H1 (cell line): ENCODE data around the gene OR2T11. TPM values are rescaled to one million over a fixed set of nuclear protein-coding genes. Genes with fewer than 3 reads are reported as not detected.

Experiments
- CTCF ChIA-PET: fragments of 300-600 bp; sonication (Branson Sonifier 250); formaldehyde crosslinking; loops from one replicate; lab custom pipeline; 2021; ENCODE audit not compliant: partially characterized antibody; lab: Charles Lee
- POLR2A ChIA-PET: fragments of 300-600 bp; sonication (Branson Sonifier 250); formaldehyde crosslinking; loops from one replicate; lab custom pipeline; 2021; ENCODE audit warnings: inconsistent platforms; ENCODE audit not compliant: partially characterized antibody; lab: Charles Lee
- DNase-seq, 2 experiments: peaks; one replicate each; pipeline versions ENCODE4 v3.0.0 to v3.0.0-alpha.2; 2010 to 2022; ENCODE audit warnings: low spot score in 2 of 2, low read depth in 1 of 2, mixed read lengths in 1 of 2
- FAIRE-seq: peaks from 2 replicates; lab custom pipeline; 2011; peaks lifted over from hg19 to GRCh38; lab: Jason Lieb, UNC
- H2AFZ ChIP-seq: 2 replicates; pipeline ENCODE4 v1.8.1; 2012; ENCODE audit warnings: low read length, inconsistent platforms
- H2AK5ac ChIP-seq: 2 replicates; pipeline ENCODE4 v1.6.1; 2013; ENCODE audit warnings: low read depth, low read length
- H2BK120ac ChIP-seq: replicated peaks from 2 replicates; pipeline ENCODE3; 2013; ENCODE audit warnings: low read depth, low read length, inconsistent platforms
- H2BK12ac ChIP-seq: 2 replicates; pipeline ENCODE4 v1.6.1; 2013; ENCODE audit warnings: low read depth, low read length
- H2BK15ac ChIP-seq: 2 replicates; pipeline ENCODE4 v1.6.1; 2013; ENCODE audit warnings: low read length
- H2BK20ac ChIP-seq: 2 replicates; pipeline ENCODE4 v1.6.1; 2013; ENCODE audit warnings: low read length
- H2BK5ac ChIP-seq: 2 replicates; pipeline ENCODE4 v1.6.1; 2013; ENCODE audit warnings: low read depth, low read length
- H3K14ac ChIP-seq: 2 replicates; pipeline ENCODE4 v1.6.1; 2013; ENCODE audit warnings: inconsistent platforms; ENCODE audit not compliant: insufficient read length
- H3K18ac ChIP-seq: 2 replicates; pipeline ENCODE4 v1.6.1; 2013; ENCODE audit warnings: low read length; ENCODE audit errors: extremely low read depth
- H3K23ac ChIP-seq: 2 replicates; pipeline ENCODE4 v1.6.1; 2013; ENCODE audit warnings: inconsistent platforms; ENCODE audit not compliant: insufficient read length
- H3K23me2 ChIP-seq: 2 replicates; pipeline ENCODE4 v1.6.1; 2013; ENCODE audit warnings: low read depth, low read length
- H3K27ac ChIP-seq: 2 replicates; pipeline ENCODE4 v1.6.1; 2011; ENCODE audit warnings: low read depth, low read length, inconsistent platforms
- H3K27me3 ChIP-seq, 4 experiments: replicated peaks in 1 of 4; 1 replicate in 1 of 4; 2 replicates in 3 of 4; pipeline versions ENCODE4 v1.6.1 to v1.8.1; 2011 to 2013; ENCODE audit warnings: low read length in 3 of 4, mild to moderate bottlenecking in 3 of 4, inconsistent platforms in 2 of 4, mixed read lengths in 2 of 4, moderate library complexity in 1 of 4; ENCODE audit not compliant: control insufficient read depth in 3 of 4, insufficient read depth in 3 of 4; ENCODE audit errors: extremely low read depth in 1 of 4
- H3K36me3 ChIP-seq, 4 experiments: 2 replicates each; pipeline versions ENCODE4 v1.6.1 to v1.8.1; 2011 to 2013; ENCODE audit warnings: mild to moderate bottlenecking in 4 of 4, low read length in 3 of 4, moderate library complexity in 2 of 4, control low read depth in 1 of 4, inconsistent platforms in 1 of 4; ENCODE audit not compliant: insufficient read depth in 4 of 4, control insufficient read depth in 2 of 4
- H3K4ac ChIP-seq: replicated peaks from 2 replicates; pipeline ENCODE3; 2013; ENCODE audit warnings: low read length, low read depth, mixed read lengths, inconsistent platforms; ENCODE audit not compliant: insufficient read length
- H3K4me1 ChIP-seq, 4 experiments: replicated peaks in 1 of 4; 1 replicate in 1 of 4; 2 replicates in 3 of 4; pipeline versions ENCODE4 v1.6.1 to v1.8.1; 2011 to 2013; ENCODE audit warnings: low read length in 3 of 4, inconsistent platforms in 2 of 4, mixed read lengths in 1 of 4; ENCODE audit not compliant: insufficient read depth in 4 of 4, control insufficient read depth in 3 of 4
- H3K4me2 ChIP-seq, 2 experiments: 2 replicates each; pipeline versions ENCODE4 v1.6.1 to v1.8.1; 2011 to 2013; ENCODE audit warnings: low read depth in 2 of 2, low read length in 2 of 2, control low read depth in 1 of 2, inconsistent platforms in 1 of 2, mild to moderate bottlenecking in 1 of 2; ENCODE audit not compliant: insufficient read depth in 1 of 2
- H3K4me3 ChIP-seq, 4 experiments: fragments of 200-600, 300-600 bp in 1 of 4; sonication (generic), shearing (Covaris generic), sonication (Bioruptor Twin) in 1 of 4; 2 replicates each; pipeline versions ENCODE4 v1.5.1 to v1.8.1; 2011 to 2016; ENCODE audit warnings: low read length in 4 of 4, low read depth in 3 of 4, control low read depth in 2 of 4, inconsistent platforms in 2 of 4, mild to moderate bottlenecking in 2 of 4, mixed read lengths in 1 of 4, moderate library complexity in 1 of 4; ENCODE audit not compliant: insufficient read depth in 2 of 4; ENCODE audit errors: extremely low read depth in 1 of 4
- H3K56ac ChIP-seq: replicated peaks from 2 replicates; pipeline ENCODE3; 2013; ENCODE audit warnings: low read depth, mild to moderate bottlenecking, mixed read lengths, low read length, inconsistent platforms; ENCODE audit not compliant: insufficient read length
- H3K79me1 ChIP-seq: 2 replicates; pipeline ENCODE4 v1.6.1; 2013; ENCODE audit warnings: low read depth, low read length, control low read depth
- H3K79me2 ChIP-seq, 2 experiments: 2 replicates each; pipeline versions ENCODE4 v1.6.1 to v1.8.1; 2012 to 2013; ENCODE audit warnings: low read length in 2 of 2, mild to moderate bottlenecking in 2 of 2, inconsistent platforms in 1 of 2; ENCODE audit not compliant: insufficient read depth in 2 of 2, control insufficient read depth in 1 of 2
- H3K9ac ChIP-seq, 4 experiments: replicated peaks in 1 of 4; 1 replicate in 1 of 4; 2 replicates in 3 of 4; pipeline versions ENCODE4 v1.6.1 to v1.8.1; 2011 to 2013; ENCODE audit warnings: low read depth in 3 of 4, low read length in 3 of 4, control low read depth in 2 of 4, mild to moderate bottlenecking in 2 of 4, moderate library complexity in 2 of 4, inconsistent platforms in 1 of 4; ENCODE audit errors: extremely low read depth in 1 of 4
- H3K9me3 ChIP-seq, 2 experiments: 2 replicates each; pipeline versions ENCODE4 v1.6.1 to v1.8.1; 2012 to 2013; ENCODE audit warnings: mild to moderate bottlenecking in 2 of 2, moderate library complexity in 2 of 2, control low read depth in 1 of 2, inconsistent platforms in 1 of 2, low read depth in 1 of 2, low read length in 1 of 2, mixed read lengths in 1 of 2; ENCODE audit not compliant: insufficient read depth in 2 of 2
- H4K20me1 ChIP-seq, 2 experiments: replicated peaks in 1 of 2; 2 replicates each; pipeline versions ENCODE3 to v1.8.1; 2011 to 2013; ENCODE audit warnings: inconsistent platforms in 2 of 2, low read length in 2 of 2, mild to moderate bottlenecking in 1 of 2; ENCODE audit not compliant: insufficient read depth in 2 of 2, control insufficient read depth in 1 of 2
- H4K5ac ChIP-seq: 2 replicates; pipeline ENCODE4 v1.6.1; 2013; ENCODE audit warnings: low read length, low read depth, mixed read lengths, inconsistent platforms; ENCODE audit not compliant: insufficient read length
- H4K8ac ChIP-seq: 2 replicates; pipeline ENCODE4 v1.8.0; 2013; ENCODE audit warnings: mild to moderate bottlenecking, moderate library complexity, low read length, inconsistent platforms; ENCODE audit not compliant: insufficient read depth; ENCODE audit errors: extremely low read depth
- H4K91ac ChIP-seq: replicated peaks from 2 replicates; pipeline ENCODE3; 2013; ENCODE audit warnings: low read length, mixed read lengths, inconsistent platforms; ENCODE audit not compliant: insufficient read length
- CBX8 ChIP-seq: fragments of 300-800, 300-1000 bp; sonication (generic); IDR thresholded peaks from 2 replicates; pipeline ENCODE4 v1.7.1; 2016; ENCODE audit warnings: low read depth, low read length, borderline replicate concordance
- RAD21 ChIP-seq, 2 experiments: IDR thresholded peaks in 1 of 2; conservative IDR thresholded peaks in 1 of 2; 2 replicates each; pipeline ENCODE4 v1.6.1; 2011; ENCODE audit warnings: low read depth in 2 of 2, low read length in 2 of 2, improper control_type of control experiment in 1 of 2, inconsistent platforms in 1 of 2, mild to moderate bottlenecking in 1 of 2, moderate library complexity in 1 of 2
- WGBS, 2 experiments: shearing (Covaris generic) in 1 of 2; methylation state at CpG; one replicate each; pipeline versions ENCODE4 v1.1.6 to v1.1.7; 2013 to 2015; ENCODE audit warnings: low lambda C conversion rate in 2 of 2, mixed read lengths in 2 of 2, inconsistent platforms in 1 of 2, low coverage in 1 of 2, missing lambda C conversion rate in 1 of 2; ENCODE audit not compliant: insufficient replicate concordance in 2 of 2, insufficient coverage in 1 of 2, insufficient read length in 1 of 2; ENCODE audit errors: extremely low coverage in 1 of 2, missing lambda C conversion rate in 1 of 2; 5-methylcytosine and 5-hydroxymethylcytosine counted together
- polyA plus RNA-seq, 7 experiments: library from polyadenylated mRNA; depleted of rRNA in 3 of 7; stranded (reverse) in 5 of 7; unstranded in 2 of 7; fragments of >200 nt in 5 of 7; fragments of 200-250 nt in 2 of 7; gene quantifications; 1 replicate in 5 of 7; 2 replicates in 1 of 7; 4 replicates in 1 of 7; pipeline versions ENCODE4 v1.2.1 to v1.2.3, GENCODE V29; 2011 to 2013; ENCODE audit warnings: missing spikeins in 2 of 7, mixed read lengths in 2 of 7
- total RNA-seq: library from RNA; stranded (reverse); fragmentation: NEBNext Ultra II Directional; extraction: Animal tissue kit (Norgen Biotek cat#: 25700); gene quantifications from 2 replicates; pipeline ENCODE4 v1.2.1, GENCODE V29; 2021

Gene OR2T11
- total and polyA plus RNA-seq, 2 of the 8 experiments (the other 6 are each of a cell fraction or from before 2014, with no cell fraction given): not detected

DNA sequence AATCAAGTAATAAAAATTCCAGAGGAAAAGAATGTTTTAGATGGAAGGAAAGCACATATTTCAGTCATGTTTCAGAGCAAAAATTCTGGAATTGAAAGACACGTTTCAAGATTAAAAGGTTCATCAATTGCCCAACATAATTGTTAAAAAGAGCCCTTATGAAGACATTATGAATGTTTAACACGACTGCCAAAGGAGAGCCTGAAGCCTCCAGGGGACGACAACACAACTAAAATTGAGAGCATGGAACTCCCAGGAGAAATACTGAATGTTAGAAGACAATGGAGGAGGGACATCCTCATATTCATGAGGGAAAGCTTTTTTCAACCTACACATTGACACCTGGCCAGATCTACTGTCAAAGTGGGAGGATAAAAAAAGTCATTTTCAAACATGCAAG lies 16.0 kb downstream of the OR2T11 start:
- Histone ChIP-seq H3K4me1 (no peaks in the 10 kb centered on the region), H4K5ac (no peak overlapping the region), H3K9me3 (peaks cover 45 to 66% of the 10 kb centered on the region in 2 experiments), H2BK5ac (no peak overlapping the region), H2BK120ac (no peak overlapping the region), H4K20me1 (no peaks in the 10 kb centered on the region), H3K27ac (no peak overlapping the region), H3K79me1 (no peaks in the 10 kb centered on the region), H2BK20ac (no peak overlapping the region), H3K23me2 (no peaks in the 10 kb centered on the region), H3K36me3 (no peaks in the 10 kb centered on the region), H4K91ac (no peak overlapping the region), H2AK5ac (no peak overlapping the region)
- CTCF ChIA-PET: no interaction called here
- TF ChIP-seq RAD21 (IDR thresholded peaks at IDR 0.05 in 1 of 2, conservative IDR thresholded peaks at IDR 0.05 in 1 of 2; ENCODE audit: low read depth in 2 of 2, low read length in 2 of 2): peak in 1 of 2 experiments; percentile 23; a peak in 1 of 4 replicates
- no peak for TF ChIP-seq CBX8
- TF ChIP-seq, all 59 proteins: peak for 1
- H3K79me2 ChIP-seq: no peaks in the 10 kb centered on the region
- no peak overlapping the region for H3K4me2 ChIP-seq
- no peak overlapping the region for H4K8ac ChIP-seq
- H3K27me3 ChIP-seq: no peaks in the 10 kb centered on the region
- no peak overlapping the region for H2AFZ ChIP-seq
- H3K18ac ChIP-seq: no peak overlapping the region
- H3K9ac ChIP-seq: no peak overlapping the region
- no peak overlapping the region for H3K4me3 ChIP-seq
- 16% methylated on average over 3 of the region's 3 CpGs; no CpG with 5 or more reads in 1 of the 2 experiments for WGBS, 2 experiments
- no peak overlapping the region for H3K4ac ChIP-seq
- no peak overlapping the region for H3K14ac ChIP-seq
- no peak overlapping the region for H3K56ac ChIP-seq
- POLR2A ChIA-PET: no interaction called here
- H2BK15ac ChIP-seq: no peak overlapping the region
- FAIRE-seq (no peak), DNase-seq (no peak)
- H3K23ac ChIP-seq: no peak overlapping the region
- no peak overlapping the region for H2BK12ac ChIP-seq
